ENCODE data around the gene ERI2.

ERI2 gene

DNA sequence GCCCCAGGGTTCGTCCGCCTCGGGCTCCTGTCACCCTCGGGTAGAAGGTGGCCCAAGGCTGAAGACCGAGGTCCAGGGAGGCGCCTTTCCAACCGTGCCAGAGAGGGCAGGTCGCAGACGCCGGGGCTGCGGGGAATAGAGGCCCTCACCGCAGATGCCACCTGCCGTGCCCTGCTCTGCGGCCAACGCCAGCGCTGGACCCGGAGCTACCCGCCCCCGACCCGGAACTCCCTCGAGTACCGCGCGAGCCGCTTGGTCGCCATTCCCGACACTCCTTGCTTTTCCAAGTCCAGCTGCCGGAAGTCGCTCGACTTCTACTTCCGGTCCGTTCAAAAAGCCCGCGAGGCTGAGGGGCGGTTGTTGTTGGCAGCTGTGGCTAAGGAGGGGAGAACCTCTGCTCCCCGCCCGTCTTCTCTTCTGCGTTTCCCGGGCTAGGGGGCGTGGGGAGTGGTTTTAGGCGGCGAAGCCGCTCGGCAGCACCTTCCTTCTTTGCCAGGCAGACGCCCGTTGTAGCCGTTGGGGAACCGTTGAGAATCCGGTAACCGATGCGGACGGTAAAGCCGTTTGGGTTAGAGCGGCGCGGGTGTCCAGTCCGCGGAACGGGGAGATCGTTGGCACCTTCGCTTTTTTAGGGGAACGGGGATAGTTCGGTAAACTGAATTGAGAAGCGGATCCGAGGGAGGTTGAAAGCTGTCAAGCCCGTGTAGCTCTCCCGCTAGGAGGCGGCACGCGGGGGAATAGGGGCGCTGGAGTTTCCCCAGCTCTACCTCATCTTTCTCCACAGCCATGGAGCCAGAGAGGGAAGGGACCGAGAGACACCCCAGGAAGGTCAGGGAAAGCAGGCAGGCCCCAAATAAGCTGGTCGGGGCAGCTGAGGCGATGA is at the start of gene ERI2, which contains the start of gene REXO5:
Gene ERI2, minus strand, starts transcription at position 305 of the 883 bp plus-strand sequence. Its CDS starts 42 bp downstream, at position 263.
Gene REXO5, plus strand, starts transcription at position 360 of the 883 bp plus-strand sequence. Its CDS starts 427 bp downstream, at position 787.
- in situ Hi-C loops (cut with MboI; ENCODE audit: low sequenced_read_pairs): loop anchor here (25.0 kb wide), 1 partner anchor 1531 kb away; no protein-coding TSS in a partner anchor

DNA sequence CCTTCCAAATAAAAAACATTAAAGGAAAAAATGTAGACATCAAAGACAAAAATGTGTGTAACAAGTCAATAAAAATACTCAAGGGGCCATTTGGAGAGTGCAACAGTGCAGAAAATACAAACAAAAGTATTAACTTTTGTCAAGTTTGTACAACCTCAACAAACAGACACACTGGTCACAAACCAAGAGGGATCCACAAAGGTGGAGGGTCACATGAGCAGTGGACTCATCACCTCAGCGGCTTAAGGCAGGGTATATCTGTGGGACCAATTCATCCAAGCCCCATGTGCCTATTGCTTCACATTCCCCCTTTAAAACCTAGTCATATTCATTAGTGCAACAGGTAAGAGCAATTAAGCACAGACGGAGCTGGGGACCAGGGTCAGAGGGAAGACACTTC is 48.7 kb upstream of the ERI2 start:
- in situ Hi-C loops (cut with MboI; ENCODE audit: low sequenced_read_pairs): loop anchor here (5.0 kb wide), 1 partner anchor 227 kb away; no protein-coding TSS in a partner anchor

DNA sequence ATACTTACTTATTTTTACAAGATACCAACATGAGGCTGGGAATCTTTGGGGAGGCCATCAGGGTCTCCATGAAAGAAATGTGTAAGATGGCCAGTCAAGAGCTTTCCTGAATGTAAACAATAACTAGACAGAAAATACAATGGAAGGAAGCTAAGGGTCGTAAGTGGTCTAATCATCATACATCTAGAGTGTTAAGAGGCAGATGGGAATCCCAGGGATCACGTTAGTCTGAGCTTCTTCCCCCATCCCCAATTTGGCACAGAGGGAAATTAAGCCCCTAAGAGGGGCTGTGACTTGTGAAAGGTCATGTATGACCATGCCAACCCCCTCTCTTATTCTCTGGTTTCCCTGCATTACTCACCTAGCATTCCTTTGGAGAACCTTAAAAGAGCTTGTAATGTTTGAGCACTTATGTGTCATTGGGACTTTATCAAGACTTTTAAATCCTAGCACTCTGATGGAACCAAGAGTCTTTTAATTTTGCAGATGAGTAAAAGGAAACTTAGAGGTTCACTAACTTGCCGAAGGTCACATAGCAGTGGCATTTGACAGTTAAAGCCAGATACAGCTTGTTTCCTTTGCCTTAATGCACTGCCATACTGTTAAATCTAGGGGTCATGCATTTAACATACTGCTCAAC is 47.8 kb upstream of the ERI2 start:
- in situ Hi-C loops (cut with MboI; ENCODE audit: low sequenced_read_pairs): no loop called here

DNA sequence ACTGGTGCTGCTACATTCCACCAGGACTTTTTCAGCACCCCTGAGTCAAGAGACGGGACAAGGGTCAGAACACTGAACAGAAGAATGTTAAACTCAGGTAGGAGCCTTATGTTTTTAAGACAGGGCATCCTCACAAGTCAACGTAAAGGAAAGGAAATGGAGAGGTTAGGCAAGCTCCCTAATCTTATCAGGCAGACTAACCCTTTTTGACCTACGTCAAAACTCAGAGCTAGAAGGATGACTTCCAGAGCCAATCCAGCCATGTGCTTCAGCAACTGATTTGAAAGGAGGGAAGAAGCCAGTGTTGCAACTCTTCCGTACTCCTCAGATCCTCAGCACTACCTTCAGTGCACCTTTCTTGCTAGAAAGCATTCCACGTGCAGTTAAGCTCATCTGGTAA is 46.9 kb upstream of the ERI2 start:
- in situ Hi-C loops (cut with MboI; ENCODE audit: low sequenced_read_pairs): no loop called here

- in situ Hi-C loops (cut with MboI; ENCODE audit: low sequenced_read_pairs): no loop called here
Measured at GRCh38 chr16:20851601-20852000, 45.3 kb upstream of the ERI2 start.

- in situ Hi-C loops (cut with MboI; ENCODE audit: low sequenced_read_pairs): no loop called here
Measured at GRCh38 chr16:20850981-20851380, 44.7 kb upstream of the ERI2 start.

- in situ Hi-C loops (cut with MboI; ENCODE audit: low sequenced_read_pairs): no loop called here
Measured at GRCh38 chr16:20849589-20850390, 43.5 kb upstream of the ERI2 start.

DNA sequence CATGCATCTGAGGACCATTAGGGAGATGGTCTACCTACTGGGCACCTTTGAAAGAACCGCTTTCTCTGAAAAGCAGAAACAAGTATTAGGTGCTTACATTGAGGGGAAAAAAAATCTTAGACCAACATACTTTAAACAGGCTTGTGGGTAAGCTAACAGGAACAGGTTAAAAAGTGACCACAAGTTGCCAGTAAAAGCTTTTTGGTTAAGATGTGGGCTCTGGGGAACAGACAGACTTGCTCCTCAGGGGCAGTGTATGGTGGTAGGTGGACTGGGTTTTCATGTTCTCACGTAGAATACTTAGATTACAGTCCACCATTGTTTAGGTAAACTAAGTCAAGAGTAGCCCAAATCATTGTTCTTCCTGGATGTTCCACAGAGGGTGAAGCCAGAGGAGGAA is 41.3 kb upstream of the ERI2 start:
- in situ Hi-C loops (cut with MboI; ENCODE audit: low sequenced_read_pairs): no loop called here

GRCh38 chr16:20846551-20846950 is 40.3 kb upstream of the ERI2 start:
- in situ Hi-C loops (cut with MboI; ENCODE audit: low sequenced_read_pairs): no loop called here

- in situ Hi-C loops (cut with MboI; ENCODE audit: low sequenced_read_pairs): no loop called here
Measured at GRCh38 chr16:20846030-20846429, 39.8 kb upstream of the ERI2 start.

GRCh38 chr16:20844588-20844987 is 38.3 kb upstream of the ERI2 start:
- in situ Hi-C loops (cut with MboI; ENCODE audit: low sequenced_read_pairs): no loop called here

GRCh38 chr16:20844054-20844453 is 37.8 kb upstream of the ERI2 start:
- in situ Hi-C loops (cut with MboI; ENCODE audit: low sequenced_read_pairs): no loop called here

GRCh38 chr16:20839504-20839903 is 33.2 kb upstream of the ERI2 start:
- in situ Hi-C loops (cut with MboI; ENCODE audit: low sequenced_read_pairs): no loop called here

GRCh38 chr16:20838240-20838639 is 32.0 kb upstream of the ERI2 start:
- in situ Hi-C loops (cut with MboI; ENCODE audit: low sequenced_read_pairs): no loop called here

- in situ Hi-C loops (cut with MboI; ENCODE audit: low sequenced_read_pairs): no loop called here
Measured at GRCh38 chr16:20833086-20833485, 26.8 kb upstream of the ERI2 start.

- in situ Hi-C loops (cut with MboI; ENCODE audit: low sequenced_read_pairs): no loop called here
Measured at GRCh38 chr16:20830372-20830771, 24.1 kb upstream of the ERI2 start.

GRCh38 chr16:20829536-20829935 is 23.3 kb upstream of the ERI2 start:
- in situ Hi-C loops (cut with MboI; ENCODE audit: low sequenced_read_pairs): no loop called here

- in situ Hi-C loops (cut with MboI; ENCODE audit: low sequenced_read_pairs): no loop called here
Measured at GRCh38 chr16:20826039-20826566, 19.8 kb upstream of the ERI2 start.

- in situ Hi-C loops (cut with MboI; ENCODE audit: low sequenced_read_pairs): loop anchor here (25.0 kb wide), 1 partner anchor 1515 kb away; no protein-coding TSS in a partner anchor
Measured at GRCh38 chr16:20822521-20823325, 16.5 kb upstream of the ERI2 start.

DNA sequence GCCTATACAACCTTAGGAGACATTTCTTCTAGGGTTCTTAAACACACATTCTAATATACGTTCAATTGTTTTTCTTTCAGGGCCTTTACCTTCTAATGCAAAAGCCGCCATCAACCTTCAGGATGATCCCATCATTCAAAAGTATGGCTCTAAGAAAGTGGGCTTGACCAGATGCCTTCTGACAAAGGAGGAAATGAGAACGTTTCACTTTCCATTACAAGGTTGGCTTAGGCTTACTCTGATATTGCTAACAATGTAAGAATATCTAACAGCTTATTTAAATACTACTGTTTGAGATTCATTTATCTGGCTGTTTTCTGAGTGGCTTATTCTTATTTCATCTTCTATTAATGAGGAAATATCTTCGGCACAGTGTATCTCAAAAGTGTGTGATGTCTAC is 15.4 kb upstream of the ERI2 start:
- in situ Hi-C loops (cut with MboI; ENCODE audit: low sequenced_read_pairs): loop anchor here (25.0 kb wide), 1 partner anchor 1516 kb away; no protein-coding TSS in a partner anchor
